ENCODE measurements around the gene CIB4.
"Not testable (repeated sequence)": the region's sequence is repeated elsewhere in the genome, so short reads cannot be mapped to it uniquely, and the experiment has no call there.

Gene CIB4

GRCh38 chr2:26568076-26568890, 72.9 kb downstream of the CIB4 start:
- no peak for DNase-seq (ENCODE audit: low read depth)

- no peak for DNase-seq (ENCODE audit: low read depth)
Observed at GRCh38 chr2:26567534-26567933, 73.6 kb downstream of the CIB4 start.

- DNase-seq (ENCODE audit: low read depth): not testable (repeated sequence)
Observed at GRCh38 chr2:26566731-26567130, 74.4 kb downstream of the CIB4 start.

GRCh38 chr2:26566081-26566375, 75.1 kb downstream of the CIB4 start:
- no peak for DNase-seq (ENCODE audit: low read depth)

- DNase-seq (ENCODE audit: low read depth): no peak
Observed at GRCh38 chr2:26564121-26564644, 77.0 kb downstream of the CIB4 start.

GRCh38 chr2:26563686-26564085, 77.5 kb downstream of the CIB4 start:
- no peak for DNase-seq (ENCODE audit: low read depth)

- no peak for DNase-seq (ENCODE audit: low read depth)
Observed at GRCh38 chr2:26562811-26563645, 78.1 kb downstream of the CIB4 start.

GRCh38 chr2:26561918-26562810, 79.0 kb downstream of the CIB4 start:
- peak; percentile 7 for DNase-seq (ENCODE audit: low read depth)

GRCh38 chr2:26561376-26561775, 79.8 kb downstream of the CIB4 start:
- DNase-seq (ENCODE audit: low read depth): no peak

GRCh38 chr2:26560892-26561291, 80.3 kb downstream of the CIB4 start:
- no peak for DNase-seq (ENCODE audit: low read depth)

GRCh38 chr2:26559556-26559955, 81.6 kb downstream of the CIB4 start:
- no peak for DNase-seq (ENCODE audit: low read depth)

- DNase-seq (ENCODE audit: low read depth): no peak
Observed at GRCh38 chr2:26559044-26559405, 82.1 kb downstream of the CIB4 start.

GRCh38 chr2:26558271-26559043, 82.7 kb downstream of the CIB4 start:
- DNase-seq (ENCODE audit: low read depth): peak; percentile 17

- DNase-seq (ENCODE audit: low read depth): no peak
Observed at GRCh38 chr2:26557244-26557925, 83.8 kb downstream of the CIB4 start.

GRCh38 chr2:26556309-26557243, 84.6 kb downstream of the CIB4 start:
- DNase-seq (ENCODE audit: low read depth): no peak

- no peak for DNase-seq (ENCODE audit: low read depth)
Observed at GRCh38 chr2:26555246-26556133, 85.7 kb downstream of the CIB4 start.

GRCh38 chr2:26552641-26553374, 88.4 kb downstream of the CIB4 start:
- no peak for DNase-seq (ENCODE audit: low read depth)

All from amniotic epithelial cell (primary cell).